Activated CD4-positive, alpha-beta T cell treated with anti-CD3 and anti-CD28 coated beads for 4 hours (primary cell): ENCODE measurements around the gene SPEM2.
A peak's percentile ranks its signal among the peaks of the same experiment; 100 is the strongest.

Experiments
- DNase-seq, 2 donors: peaks; one replicate each; pipeline ENCODE4 v3.0.0-alpha.2; 2020

The SPEM2 gene

DNA sequence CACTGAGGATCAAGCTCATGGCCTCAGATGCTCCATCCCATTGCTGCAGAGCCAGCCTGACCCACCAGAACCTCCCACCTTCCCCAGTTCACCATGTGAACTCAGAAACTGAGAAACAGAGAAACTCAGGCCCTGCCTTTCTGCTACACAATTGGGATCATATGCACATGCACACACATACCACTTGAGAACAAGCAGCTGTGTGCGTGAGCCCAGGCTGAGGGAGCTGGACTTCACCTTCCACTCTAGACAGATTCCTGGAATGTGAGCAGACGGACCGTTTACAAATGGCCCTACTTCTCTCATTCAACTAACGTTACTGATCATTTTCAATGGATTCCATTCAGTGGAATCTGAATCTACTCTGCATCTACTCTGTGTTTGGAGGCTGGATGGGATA is 1.7 kb upstream of the SPEM2 start:
- DNase-seq = no peak

DNA sequence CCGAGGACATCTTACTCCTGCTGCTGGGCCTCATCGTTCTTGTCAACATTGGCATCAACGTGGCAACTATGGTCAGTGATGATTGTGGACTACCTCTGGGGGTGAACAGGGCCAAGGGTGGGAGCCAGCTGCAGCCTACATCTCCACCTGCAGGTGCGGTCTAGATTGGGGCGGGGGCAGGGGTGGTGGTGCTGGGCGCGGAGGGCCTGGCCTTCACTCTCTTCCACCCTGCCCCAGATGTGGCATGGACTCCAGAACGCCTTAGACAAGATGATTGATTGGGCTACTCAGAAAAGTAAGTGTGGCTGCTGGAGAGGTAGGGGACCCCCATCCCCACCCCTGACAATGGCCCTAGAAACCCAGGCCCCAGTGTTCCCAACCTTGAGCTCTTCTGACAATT is 340 bp downstream of the SPEM2 start:
- DNase-seq = no peak

DNA sequence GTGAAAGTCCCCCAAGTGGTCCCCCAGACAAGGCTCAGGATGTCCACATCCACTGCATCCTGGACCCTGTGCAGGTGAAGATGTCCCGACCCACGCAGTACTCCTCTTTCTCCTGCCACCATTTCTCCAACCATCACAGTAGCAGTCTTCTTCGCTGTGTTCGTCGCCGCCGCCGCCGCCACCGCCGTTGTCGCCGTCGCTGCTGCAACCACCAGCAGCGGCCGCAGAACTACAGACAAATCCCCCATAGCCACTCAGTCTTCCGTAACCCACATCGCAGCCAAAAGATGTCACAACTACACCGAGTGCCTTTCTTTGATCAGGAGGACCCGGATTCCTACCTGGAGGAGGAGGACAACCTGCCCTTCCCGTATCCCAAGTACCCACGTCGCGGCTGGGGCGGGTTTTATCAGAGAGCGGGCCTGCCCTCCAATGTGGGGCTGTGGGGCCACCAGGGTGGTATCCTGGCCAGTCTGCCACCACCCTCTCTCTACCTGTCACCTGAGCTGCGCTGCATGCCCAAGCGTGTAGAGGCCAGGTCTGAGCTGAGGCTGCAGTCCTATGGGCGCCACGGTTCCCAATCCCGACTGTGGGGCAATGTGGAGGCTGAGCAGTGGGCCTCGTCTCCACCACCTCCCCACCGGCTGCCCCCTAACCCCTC is 917 bp downstream of the SPEM2 start:
- no peak for DNase-seq

DNA sequence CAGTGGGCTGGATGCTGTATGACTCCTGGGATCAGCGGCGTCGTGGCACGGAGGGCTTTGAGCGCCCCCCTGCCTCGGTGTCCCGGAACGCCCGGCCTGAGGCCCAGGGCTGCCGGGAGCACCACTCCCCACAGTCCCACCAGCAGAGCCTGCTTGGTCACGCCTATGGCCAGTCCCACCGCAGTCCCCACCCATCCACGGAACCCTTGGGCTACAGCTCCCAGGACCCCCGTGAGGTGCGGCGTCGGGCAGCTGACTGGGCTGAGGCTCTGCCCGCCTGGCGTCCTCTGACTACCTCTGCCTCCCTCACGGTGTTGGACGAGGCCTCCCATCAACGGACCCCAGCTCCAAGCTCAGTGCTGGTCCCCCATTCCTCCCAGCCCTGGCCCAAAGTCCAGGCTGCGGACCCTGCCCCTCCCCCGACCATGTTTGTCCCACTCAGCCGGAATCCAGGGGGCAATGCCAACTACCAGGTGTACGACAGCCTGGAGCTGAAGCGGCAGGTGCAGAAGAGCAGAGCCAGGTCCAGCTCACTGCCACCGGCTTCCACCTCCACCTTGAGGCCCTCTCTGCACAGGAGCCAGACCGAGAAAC is 1.6 kb downstream of the SPEM2 start:
- no peak for DNase-seq

DNA sequence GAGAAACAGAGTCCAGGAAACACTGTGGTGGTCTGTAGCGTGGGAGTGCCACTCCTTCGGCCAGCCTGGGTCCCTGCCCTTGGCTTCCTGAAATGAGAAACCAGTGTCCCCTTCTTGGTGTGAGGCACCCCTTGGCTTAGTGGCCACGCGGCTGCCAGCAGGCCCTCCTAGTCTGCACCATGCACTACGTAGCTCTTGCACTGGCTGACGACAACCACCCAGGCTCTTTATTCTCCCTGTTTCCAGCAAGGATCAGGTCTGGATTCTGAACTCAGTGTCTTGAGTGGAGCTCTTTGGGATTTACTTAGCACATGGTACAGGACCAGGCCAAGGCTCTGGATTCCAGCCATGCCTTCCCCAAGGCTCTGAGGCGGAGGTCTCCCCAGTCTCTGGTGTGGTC is 2.1 kb downstream of the SPEM2 start:
- no peak for DNase-seq

DNA sequence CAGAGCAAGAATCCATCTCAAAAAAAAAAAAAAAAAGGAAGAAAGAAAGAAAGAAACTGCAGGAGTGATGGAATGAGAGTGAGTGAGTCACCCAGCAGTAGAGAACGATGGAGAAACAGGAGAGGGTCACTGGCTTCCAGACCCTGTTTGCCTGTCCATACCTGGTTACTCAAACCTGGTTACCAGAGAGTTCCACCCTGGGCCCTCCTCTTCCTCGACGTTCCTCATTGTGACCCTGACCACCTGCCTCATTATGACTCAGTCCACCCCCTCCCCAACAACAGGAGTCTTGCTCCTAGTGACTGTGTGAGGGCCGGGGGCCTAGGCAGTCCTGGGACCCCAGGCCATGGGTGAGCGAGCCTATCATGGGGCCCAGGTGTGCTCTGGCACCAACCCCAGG is 3.1 kb downstream of the SPEM2 start, which contains the start of gene SPEM3:
Gene SPEM3 (plus strand): TSS at position 301 of the 400 bp plus-strand sequence. CDS start 46 bp downstream, at position 347.
- DNase-seq = no peak

DNA sequence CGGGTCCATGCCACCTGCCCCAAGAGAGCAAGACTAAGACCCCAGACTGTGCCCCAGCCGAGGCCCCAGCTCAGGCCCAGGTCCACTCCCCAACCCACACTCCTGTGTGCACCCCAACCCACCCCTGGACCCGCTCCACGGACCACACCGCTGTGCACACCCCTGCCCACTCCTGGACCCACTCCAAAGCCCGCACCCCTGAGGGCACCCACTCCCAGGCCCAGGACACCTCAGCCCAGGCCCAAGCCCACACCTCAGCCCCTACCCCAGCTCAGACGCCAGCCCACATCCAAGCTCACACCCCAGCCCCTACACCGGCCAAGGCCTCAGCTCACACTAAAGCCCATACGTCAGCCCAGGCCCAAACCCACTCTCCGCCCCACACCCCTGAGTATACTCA is 4.3 kb downstream of the SPEM2 start:
- DNase-seq = no peak

DNA sequence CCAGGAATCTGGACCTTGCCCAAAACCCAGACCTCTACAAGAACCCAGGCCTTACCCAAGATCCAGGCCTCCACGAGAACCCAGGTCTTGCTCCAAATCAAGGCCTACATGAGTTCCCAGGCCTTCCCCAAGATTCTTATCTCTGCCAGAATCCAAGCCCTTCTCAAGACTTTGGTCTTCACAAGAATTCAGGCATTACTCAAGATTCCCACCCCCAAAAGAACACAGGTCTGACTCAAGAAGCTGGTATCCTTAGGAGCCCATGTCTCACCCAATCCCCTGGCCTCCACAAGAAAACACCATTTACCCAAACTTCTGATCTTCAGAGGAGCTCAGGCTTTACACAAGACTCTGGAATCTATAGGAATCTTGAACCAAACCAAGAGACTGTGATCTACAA is 5.8 kb downstream of the SPEM2 start:
- no peak for DNase-seq

DNA sequence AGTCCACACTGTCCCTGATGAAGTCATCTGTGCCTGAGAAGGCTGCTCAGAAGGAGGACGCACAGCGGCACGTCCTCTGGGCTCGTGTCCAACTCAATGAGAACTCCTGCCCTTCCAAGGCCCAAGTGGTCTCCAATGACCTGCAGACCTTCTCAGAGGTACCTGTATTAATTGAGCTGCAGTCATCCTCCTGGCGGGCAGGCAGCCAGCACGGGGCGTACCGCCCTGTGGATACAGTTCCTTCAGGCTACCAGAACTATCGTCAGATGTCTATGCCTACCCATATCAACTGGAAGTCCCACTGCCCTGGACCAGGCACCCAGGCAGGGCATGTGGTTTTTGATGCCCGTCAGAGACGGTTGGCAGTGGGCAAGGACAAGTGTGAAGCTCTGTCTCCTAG is 6.9 kb downstream of the SPEM2 start:
- no peak for DNase-seq

DNA sequence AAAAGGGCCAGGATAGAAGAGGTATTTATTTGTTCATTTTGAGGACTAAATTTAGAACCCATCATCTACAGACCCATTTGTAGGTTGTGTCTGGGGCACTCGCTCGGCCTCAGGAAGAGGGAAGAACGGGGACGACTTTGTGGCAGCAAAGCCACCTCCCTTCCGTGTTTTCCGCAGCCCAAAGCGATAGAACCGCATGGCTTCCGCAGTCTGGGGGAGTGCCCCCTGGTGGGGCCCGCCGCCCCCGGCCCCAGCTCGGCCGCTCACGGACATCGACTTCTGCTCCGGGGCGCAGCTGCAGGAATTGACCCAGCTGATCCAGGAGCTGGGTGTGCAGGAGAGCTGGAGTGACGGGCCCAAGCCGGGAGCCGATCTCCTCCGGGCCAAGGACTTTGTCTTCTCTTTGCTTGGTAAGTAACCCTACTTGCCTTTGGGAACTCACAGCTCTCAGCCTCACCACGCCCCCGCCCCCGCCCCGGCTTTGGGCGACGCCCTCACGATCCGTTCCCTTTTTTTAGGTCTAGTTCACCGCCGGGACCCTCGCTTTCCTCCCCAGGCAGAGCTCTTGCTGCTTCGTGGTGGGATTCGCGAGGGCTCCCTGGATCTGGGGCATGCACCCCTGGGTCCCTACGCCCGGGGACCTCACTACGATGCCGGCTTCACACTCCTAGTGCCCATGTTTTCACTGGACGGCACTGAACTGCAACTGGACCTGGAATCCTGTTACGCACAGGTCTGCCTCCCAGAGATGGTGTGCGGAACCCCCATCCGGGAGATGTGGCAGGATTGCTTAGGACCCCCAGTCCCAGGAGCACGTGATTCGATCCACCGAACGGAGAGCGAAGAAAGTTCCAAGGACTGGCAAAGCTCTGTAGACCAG is 10.5 kb downstream of the SPEM2 start:
- peak; percentile 57 to 60 for DNase-seq

DNA sequence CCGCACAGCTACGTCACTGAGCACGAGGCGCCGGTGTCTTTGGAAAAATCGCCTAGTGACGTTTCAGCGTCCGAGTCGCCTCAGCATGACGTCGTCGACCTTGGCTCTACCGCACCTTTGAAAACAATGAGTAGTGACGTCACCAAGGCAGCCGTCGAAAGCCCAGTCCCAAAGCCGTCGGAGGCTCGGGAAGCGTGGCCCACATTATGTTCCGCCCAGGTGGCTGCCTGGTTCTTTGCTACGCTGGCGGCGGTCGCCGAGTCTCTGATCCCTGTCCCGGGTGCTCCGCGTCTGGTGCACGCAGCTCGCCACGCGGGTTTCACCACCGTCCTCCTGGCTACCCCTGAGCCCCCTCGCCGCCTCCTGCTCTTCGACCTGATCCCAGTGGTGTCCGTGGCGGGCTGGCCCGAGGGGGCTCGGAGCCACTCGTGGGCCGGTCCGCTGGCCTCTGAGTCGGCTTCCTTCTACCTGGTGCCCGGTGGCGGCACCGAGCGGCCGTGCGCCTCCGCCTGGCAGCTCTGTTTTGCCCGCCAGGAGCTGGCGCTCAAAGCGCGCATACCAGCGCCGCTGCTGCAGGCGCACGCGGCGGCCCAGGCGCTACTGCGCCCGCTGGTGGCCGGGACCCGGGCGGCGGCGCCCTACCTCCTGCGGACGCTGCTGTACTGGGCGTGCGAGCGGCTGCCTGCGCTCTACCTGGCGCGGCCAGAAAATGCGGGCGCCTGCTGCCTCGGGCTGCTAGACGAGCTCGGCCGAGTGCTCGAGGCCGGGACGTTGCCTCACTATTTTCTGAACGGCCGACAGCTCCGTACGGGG is 11.3 kb downstream of the SPEM2 start:
- DNase-seq = peak; percentile 74 to 78

DNA sequence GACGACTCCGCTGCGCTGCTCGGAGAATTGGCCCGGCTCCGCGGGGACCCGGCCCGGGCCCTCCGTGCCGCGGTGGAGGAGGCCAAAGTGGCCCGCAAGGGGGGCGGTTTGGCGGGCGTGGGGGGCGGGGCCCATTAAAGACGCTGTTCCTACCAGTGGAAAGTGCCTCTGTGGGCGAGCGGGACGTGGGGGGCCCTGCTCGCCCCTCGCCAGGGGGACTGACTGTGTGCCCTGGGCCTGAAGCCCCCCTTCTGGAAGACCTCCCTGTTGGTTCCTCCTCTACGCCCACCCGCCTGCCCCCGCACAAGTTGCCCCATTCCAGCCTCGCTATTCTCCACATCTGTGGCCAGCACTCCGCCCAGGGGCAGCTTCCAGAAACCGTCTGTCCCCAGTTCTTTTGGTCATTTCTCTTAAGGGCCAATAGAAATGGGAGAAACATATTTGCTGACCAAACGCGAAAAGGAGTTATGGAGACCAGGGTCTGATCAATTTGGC is 12.0 kb downstream of the SPEM2 start:
- no peak for DNase-seq

DNA sequence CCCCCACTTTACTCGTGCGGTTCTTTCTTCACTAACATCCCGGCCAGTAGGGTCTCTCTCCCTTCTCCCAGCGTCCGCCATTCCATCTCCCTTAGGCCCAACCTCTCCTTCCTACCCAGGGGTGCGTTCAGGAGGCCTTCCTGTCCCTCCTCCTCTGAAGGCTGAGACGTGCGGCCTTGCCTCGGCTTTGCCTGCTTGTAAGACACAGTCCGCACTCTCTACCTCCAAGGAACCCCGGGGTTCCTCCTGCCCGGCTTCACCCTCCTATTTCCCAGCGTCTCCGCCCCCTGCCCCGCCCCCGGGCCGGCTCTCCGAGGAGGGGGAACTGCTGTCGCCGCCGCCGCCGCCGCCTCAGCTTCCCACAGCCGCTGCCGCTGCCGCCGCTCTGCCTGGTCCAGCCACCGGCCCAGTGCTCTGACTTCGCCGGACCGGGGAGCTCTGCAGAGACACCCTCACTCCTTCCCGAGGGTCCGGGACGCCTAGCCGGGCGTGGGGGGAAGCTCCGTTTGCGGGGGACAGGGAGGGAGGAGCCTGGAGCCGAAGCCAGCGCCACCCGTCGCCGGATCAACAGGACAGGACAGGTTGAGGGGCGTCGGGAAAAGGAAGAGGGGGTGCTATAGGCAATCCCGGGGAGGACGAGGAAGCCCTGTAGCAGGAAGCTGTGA is 12.7 kb downstream of the SPEM2 start:
- peak; percentile 55 to 64 for DNase-seq

DNA sequence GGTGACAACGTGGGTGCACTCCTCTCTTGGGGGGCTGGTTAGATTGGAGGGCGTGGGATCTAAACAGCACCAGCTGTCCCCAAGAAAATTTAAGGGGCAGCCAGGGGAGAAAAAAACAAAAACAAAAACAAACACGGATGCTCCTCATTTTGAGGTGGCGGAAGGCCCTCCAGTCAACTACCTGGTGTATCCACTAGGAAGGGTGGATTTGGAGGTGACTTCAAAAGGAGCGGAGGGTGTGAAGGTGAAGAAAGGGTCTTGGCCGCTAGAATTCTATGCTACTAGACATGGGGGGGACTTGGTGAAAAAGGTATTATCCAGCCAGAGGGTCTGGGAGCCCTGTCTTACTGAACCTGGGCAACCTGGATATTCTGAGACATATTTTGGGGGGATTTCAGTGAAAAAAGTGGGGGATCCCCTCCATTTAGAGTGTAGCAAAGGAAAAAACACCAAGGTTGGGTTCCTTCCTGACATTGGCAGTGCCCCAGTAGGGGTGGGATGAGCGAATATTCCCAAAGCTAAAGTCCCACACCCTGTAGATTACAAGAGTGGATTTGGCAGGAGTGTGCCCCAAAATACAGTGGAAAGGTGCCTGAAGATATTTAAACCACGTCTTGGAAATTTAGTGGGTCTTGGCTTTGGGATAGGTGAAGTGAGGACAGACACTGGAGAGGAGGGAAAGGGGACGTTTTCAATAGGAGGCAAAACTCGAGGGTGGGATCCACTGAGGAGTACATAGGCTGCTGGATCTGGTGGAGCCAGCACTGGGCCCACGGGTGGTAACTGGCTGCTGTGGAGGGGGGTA is 13.4 kb downstream of the SPEM2 start:
- DNase-seq = no peak

DNA sequence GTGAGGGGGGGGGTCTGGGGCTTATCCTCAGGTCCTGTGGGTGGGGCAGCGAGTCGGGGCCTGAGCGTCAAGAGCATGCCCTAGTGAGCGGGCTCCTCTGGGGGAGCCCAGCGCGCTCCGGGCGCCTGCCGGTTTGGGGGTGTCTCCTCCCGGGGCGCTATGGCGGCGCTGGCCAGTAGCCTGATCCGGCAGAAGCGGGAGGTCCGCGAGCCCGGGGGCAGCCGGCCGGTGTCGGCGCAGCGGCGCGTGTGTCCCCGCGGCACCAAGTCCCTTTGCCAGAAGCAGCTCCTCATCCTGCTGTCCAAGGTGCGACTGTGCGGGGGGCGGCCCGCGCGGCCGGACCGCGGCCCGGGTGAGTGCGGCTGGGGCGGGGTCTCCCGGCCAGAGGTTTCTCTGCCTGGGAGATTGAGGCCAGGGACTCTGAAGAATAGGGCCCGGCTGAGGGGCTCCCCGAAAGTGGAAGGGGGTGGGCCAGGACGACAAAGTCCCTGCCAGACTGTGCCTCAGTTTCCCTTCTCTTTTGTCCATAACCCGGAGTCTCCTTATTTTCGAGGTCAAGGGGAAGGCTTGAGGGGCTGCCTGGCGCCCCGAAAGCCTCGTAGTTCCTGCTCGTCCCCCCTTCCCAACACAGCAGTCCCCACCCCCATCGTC is 14.2 kb downstream of the SPEM2 start, which contains the start of gene FGF11:
Gene FGF11 (plus strand): TSS at position 51 of the 651 bp plus-strand sequence. CDS start 109 bp downstream, at position 160.
- DNase-seq = no peak

DNA sequence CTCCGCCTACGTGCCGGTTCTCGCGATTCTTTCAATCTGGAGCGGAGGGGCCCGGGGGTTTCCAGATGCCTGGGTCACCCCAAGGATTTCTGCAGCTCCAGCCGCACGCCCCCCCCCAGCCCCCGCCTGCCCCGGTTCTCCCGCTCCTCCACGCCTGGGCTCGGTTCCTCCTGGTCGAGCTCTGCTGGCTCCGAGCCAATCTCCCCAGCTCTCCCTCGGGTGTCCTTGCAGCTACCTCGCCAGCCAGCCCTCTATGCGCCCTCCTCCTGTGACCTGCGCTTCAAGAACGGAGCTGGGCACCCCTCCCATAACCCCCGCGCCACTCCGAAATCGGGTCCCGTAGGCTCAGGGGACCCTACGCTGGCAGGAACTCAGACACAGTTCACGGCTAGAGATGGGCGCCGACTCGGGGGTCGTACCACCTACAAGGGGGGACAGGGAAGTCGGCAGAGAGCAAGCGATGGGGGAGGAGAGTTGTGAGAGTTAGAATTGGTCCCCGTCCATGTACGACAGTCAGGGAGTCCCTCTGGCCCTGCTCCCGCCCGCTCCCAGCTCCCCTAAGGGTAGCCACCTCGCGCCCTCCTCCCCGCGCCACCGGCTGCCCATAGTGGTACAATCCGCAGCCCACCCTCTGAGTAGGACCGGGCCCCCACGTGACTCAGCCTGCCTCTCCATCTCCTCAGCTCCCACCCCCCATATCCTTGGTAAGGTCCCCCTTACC is 14.9 kb downstream of the SPEM2 start:
- peak; percentile 21 to 35 for DNase-seq

DNA sequence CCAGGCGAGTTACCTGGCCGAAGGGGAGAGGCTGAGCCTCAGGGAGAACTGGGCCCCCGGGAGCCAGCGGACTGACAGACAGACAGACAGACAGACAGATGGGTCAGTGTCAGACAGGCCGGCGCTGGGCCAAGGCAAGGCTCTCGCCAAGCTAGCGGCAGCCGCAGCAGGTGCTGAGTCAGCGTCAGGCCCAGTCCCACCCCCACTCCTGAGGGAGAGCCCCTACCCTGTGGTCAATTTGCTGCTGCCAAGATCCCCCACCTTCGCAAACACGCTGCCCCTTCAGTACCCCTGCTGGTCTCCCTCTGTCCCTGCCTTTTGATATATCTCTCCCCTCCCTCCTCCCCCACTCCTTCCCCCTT is 15.4 kb downstream of the SPEM2 start:
- DNase-seq = no peak

DNA sequence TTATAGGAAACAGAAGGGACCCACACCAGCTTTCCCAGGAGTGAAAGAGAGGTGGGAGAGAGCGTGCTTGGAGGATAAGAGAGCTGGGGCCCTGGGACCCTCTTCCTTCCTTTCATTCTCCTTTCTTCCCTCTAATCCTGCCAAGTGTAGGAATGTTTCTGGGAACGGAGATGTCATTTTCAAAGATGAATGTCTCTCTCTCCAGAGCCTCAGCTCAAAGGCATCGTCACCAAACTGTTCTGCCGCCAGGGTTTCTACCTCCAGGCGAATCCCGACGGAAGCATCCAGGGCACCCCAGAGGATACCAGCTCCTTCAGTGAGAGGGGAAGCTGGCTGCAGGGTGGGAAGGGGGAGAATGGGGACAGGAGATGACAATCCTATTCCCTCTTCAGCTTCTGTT is 15.8 kb downstream of the SPEM2 start:
- no peak for DNase-seq

DNA sequence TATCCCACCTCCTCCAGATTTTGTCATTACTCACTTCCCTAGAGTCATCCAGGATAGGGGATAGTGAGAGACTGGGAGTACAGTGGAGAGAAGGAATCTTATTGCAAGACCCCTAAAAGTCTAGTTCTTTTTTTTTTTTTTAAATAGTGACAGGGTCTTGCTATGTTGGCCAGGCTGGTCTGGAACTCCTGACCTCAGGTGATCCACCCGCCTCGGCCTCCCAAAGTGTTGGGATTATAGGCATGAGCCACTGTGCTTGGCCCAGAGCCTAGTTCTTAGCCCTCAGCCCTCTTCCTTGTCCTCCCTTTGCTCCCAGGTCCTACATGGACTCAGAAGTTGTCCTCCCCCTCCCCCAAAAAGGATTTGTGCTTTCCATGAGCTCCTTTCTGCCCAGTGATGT is 16.7 kb downstream of the SPEM2 start:
- DNase-seq = no peak
